Fibroblast of mammary gland (primary cell): Measurements from ENCODE around the gene TMEM115.

ENCODE experiments used
- DNase-seq: peaks from one replicate; pipeline ENCODE4 v3.0.0-alpha.2; 2010; ENCODE audit warnings: low read depth
- H3K4me3 ChIP-seq: 2 replicates; pipeline ENCODE4 v1.5.1; 2011; ENCODE audit warnings: low read depth, mild to moderate bottlenecking, low read length, moderate library complexity; ENCODE audit not compliant: control insufficient read depth
- CTCF ChIP-seq: conservative IDR thresholded peaks from 2 replicates; pipeline ENCODE4 v1.5.1; 2011; ENCODE audit warnings: low read depth, low read length, inconsistent platforms; ENCODE audit not compliant: control insufficient read depth, insufficient read depth

Gene TMEM115

GRCh38 chr3:50353245-50354004, 5.9 kb downstream of the TMEM115 start:
- no peak for DNase-seq
- H3K4me3 ChIP-seq: no peak overlapping the region
- no peak for TF ChIP-seq CTCF

- DNase-seq: peak; percentile 43
- peak; percentile 31 for TF ChIP-seq CTCF
- H3K4me3 ChIP-seq: no peak overlapping the region
Observed at GRCh38 chr3:50352781-50353180, 6.5 kb downstream of the TMEM115 start.

- no peak for DNase-seq
- H3K4me3 ChIP-seq: peak overlapping the region; percentile 92
Observed at GRCh38 chr3:50351323-50351697, 8.0 kb downstream of the TMEM115 start.

GRCh38 chr3:50350527-50351322, 8.6 kb downstream of the TMEM115 start, which contains the start of the genes CYB561D2 and NPRL2:
Gene CYB561D2, plus strand, starts transcription at chr3:50350862. Its CDS starts 572 bp downstream, at chr3:50351434.
Gene NPRL2, minus strand, starts transcription at chr3:50350775. Its CDS starts 123 bp downstream, at chr3:50350652.
- TF ChIP-seq CTCF: no peak
- peak within 1 kb of the TSS; percentile 92 for H3K4me3 ChIP-seq
- peak; percentile 83 for DNase-seq

More at GRCh38 chr3:50351323-50351697, 8.0 kb downstream of the TMEM115 start:
- no peak for TF ChIP-seq CTCF

GRCh38 chr3:50350213-50350526, 9.2 kb downstream of the TMEM115 start:
- TF ChIP-seq CTCF: no peak
- peak overlapping the region; percentile 92 for H3K4me3 ChIP-seq
- no peak for DNase-seq

GRCh38 chr3:50347187-50347813, 12.0 kb downstream of the TMEM115 start:
- peak; percentile 58 for TF ChIP-seq CTCF

More at GRCh38 chr3:50347187-50347813, 12.0 kb downstream of the TMEM115 start:
- peak; percentile 75 for DNase-seq
- H3K4me3 ChIP-seq: no peak overlapping the region
